ENCODE results near the gene SIGLEC15.
"Not testable (repeated sequence)": the region's sequence is repeated elsewhere in the genome, so short reads cannot be mapped to it uniquely, and the experiment has no call there.

Gene SIGLEC15

GRCh38 chr18:45820106-45820745 is 5.2 kb upstream of the SIGLEC15 start:
- DNase-seq = no peak

- no peak for DNase-seq
Observed at GRCh38 chr18:45821026-45821425, 4.4 kb upstream of the SIGLEC15 start.

- no peak for DNase-seq
Observed at GRCh38 chr18:45821711-45822110, 3.8 kb upstream of the SIGLEC15 start.

- DNase-seq = no peak
Observed at GRCh38 chr18:45826084-45826483, 609 bp downstream of the SIGLEC15 start.

- not testable (repeated sequence) for DNase-seq
Observed at GRCh38 chr18:45826716-45827115, 1.2 kb downstream of the SIGLEC15 start.

- DNase-seq = no peak
Observed at GRCh38 chr18:45828917-45829811, 3.7 kb downstream of the SIGLEC15 start.

- no peak for DNase-seq
Observed at GRCh38 chr18:45829855-45830254, 4.4 kb downstream of the SIGLEC15 start.

- DNase-seq = no peak
Observed at GRCh38 chr18:45830917-45831316, 5.4 kb downstream of the SIGLEC15 start.

- no peak for DNase-seq
Observed at GRCh38 chr18:45833846-45834245, 8.4 kb downstream of the SIGLEC15 start.

- no peak for DNase-seq
Observed at GRCh38 chr18:45834306-45834705, 8.8 kb downstream of the SIGLEC15 start.

GRCh38 chr18:45835057-45835636 is 9.7 kb downstream of the SIGLEC15 start:
- no peak for DNase-seq

GRCh38 chr18:45836242-45837205 is 11.0 kb downstream of the SIGLEC15 start:
- DNase-seq = no peak

- DNase-seq = peak in 1 of 2 donors; percentile 18
Observed at GRCh38 chr18:45837283-45838070, 12.0 kb downstream of the SIGLEC15 start.

- DNase-seq = no peak
Observed at GRCh38 chr18:45838302-45839070, 13.0 kb downstream of the SIGLEC15 start.

GRCh38 chr18:45839414-45840395 is 14.2 kb downstream of the SIGLEC15 start:
- peak in 1 of 2 donors; percentile 21 for DNase-seq

- DNase-seq = no peak
Observed at GRCh38 chr18:45841060-45841764, 15.7 kb downstream of the SIGLEC15 start.

GRCh38 chr18:45841765-45842442 is 16.4 kb downstream of the SIGLEC15 start:
- DNase-seq = no peak

- DNase-seq = no peak
Observed at GRCh38 chr18:45843019-45843418, 17.5 kb downstream of the SIGLEC15 start.
